ENCODE data around the gene CADPS.

The CADPS gene

DNA sequence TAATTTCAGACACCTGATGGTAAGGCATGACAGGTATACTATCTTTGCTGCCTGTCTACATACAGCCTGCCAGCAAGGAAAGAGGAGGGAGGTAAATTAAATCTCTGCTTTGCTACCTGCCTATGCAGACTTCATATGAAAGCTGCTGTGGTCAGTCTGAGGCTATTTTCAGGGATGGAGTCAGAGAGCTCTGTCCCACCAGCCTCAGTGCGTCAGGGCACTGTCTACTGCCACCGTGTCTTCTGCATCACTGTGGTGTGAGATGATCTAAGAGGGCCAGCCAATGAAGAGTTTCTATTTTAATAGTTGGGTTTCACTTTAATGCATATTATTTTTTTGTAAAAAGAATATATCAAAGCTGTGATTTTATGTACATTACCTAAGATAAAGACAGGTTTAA, 125.6 kb downstream of the CADPS start:
- no peak for DNase-seq (ENCODE audit: low read depth)

DNA sequence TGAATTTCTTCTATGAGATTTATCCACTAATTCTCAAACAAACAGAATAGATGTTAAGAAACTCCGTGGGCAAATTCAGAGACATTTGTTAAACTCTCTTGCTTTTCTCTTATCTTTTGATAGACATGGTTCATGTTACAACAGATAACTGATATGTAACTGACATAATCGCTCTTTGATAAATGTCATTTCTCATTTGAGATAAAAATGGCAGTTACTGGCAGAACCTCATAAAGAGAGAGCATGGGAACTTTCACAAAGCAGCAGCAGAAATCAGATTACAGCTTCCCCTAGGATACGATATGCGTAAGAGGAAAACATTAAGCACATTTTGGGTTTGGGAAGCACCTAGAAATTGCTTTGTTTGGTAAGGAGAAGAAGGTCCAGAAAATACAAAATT, 126.1 kb downstream of the CADPS start:
- no peak for DNase-seq (ENCODE audit: low read depth)

DNA sequence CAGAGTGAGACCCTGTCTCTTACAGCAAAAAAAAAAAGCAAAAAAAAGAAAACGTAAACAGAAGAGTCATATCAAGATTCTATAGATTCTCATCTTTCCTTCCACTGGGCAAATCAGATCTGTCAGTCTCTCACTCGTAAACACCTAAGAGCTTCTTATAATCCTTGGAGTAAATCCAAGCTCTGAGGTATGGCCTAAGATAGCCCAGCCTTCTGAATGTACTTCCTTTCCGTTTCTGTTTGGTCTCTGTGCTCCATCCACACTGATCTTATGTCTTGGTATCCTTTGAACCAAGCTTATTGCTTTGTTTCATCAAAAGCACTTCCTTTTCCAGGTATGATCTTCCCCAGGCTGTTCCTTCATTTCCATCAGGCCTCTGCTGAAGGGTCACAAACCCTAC, 137.8 kb downstream of the CADPS start:
- DNase-seq (ENCODE audit: low read depth), result no peak

DNA sequence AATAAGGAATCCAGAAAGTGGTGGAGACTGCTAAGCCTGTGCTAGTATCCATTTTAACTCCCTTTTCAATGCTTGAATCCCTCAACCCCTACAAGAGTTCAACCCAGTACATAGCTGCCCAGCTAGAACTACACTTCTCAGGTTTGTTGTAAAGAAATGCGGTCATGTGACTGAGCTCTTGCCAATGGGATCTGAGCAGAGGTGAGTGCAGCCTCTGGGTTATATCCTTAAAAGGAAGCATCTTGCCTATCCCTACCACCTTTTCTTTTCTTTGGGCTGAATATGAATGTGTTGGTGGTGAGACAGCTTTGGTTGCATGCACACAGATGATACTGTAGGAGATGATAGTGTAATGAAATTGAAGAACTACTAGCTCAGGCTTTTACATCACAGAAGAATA, 139.7 kb downstream of the CADPS start:
- DNase-seq (ENCODE audit: low read depth), result no peak

DNA sequence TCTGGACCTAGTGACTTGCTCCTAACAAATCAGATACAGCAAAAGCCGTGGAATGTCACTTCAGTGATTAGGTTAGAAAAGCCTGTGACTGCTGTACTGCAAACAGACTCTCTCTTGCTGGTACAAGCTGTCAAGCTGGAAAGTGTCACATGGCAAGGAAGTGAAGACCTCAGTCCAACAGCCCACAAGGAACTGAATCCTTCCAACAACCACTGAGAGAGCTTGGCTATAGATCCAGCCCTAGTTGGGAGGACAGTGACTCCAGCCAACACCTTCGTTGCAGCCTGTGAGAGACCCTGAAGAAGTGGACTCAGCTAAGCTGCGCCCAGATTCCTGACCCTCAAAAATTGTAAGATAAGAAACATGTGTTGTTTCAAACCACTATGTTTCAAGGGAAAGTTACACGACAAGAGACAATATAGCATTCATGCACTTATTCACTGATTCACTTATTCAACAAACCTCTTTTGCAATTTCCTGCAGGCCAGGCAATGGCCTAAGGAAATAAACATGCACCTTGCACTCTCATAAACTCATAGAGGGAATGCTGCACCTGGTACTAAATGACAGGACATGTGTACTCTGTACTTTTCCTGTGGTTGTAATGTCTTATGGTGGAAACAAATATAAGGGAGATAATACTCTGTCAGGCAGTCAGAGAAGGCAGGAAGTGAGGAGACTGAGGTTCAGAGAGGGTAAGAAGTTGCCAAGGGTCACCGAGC, 142.9 kb downstream of the CADPS start:
- no peak for DNase-seq (ENCODE audit: low read depth)

DNA sequence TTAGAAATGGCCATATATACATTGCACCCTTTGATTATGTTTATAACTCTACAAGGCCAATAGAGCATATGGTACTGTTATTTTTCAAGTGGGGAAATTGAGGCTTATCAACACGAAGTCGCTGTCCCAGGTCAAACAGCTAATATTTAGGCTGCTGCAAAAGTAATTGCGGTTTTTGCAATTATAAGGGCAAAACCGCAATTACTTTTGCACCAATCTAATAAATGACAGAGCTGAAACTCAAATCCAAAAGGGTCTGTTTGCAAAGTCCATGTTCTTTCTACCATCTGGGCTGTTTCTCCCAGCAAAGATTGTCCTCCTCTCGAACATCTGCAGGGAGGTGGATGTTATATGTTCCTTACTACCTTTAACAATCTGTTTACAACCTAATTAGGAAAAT, 147.2 kb downstream of the CADPS start:
- DNase-seq (ENCODE audit: low read depth), result no peak

DNA sequence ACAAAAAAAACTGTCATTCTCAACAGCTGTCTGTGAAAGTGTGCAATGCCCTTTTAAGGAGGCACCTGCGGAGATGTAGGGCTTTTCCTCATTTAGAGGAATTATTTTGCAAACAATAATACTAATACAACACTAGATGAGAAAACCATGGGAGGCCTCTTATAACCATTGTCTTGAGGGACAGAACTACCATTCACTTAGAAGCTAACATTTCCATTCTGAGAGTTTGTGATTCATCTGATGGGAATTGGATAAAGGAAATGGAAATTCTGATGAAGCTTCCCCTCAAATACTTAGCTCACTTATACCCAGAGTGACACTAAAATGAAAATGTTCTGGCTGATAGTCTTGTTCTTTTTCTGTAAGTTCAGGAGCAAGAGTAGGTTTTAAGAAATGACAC, 147.7 kb downstream of the CADPS start:
- no peak for DNase-seq (ENCODE audit: low read depth)

DNA sequence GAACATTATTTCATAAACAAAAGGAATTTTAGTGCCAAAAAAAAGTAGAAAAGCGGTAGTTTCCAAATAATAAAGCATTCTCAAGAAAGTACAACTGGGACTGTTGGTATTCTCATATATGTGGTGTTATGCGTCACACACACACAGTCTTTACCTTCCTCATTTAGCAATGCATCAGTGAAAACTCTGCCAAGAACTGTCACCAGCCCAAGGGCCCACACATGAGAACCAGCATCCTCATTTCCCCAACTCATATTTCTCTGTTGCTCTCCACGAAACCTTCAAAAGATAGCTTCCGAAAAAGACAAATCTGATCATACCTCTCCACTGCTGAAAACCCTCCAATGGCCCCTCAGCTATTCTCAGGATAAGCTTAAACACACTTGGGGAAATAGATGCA, 150.7 kb downstream of the CADPS start:
- no peak for DNase-seq (ENCODE audit: low read depth)

DNA sequence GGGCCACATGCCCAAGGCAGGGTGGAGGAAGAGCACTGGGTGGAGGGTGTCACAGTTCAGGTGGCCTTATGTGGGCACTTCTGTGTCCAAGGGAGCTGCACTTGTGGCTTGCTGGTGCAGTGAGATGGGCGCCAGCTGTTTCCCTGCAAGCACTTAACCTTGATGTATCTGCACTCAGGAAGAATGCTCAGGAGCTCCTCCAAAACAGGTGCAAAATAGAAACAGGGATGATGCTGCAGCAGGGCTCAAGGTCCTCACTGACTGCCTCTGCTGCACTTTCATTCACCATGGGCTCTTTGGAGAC, 151.3 kb downstream of the CADPS start:
- no peak for DNase-seq (ENCODE audit: low read depth)

DNA sequence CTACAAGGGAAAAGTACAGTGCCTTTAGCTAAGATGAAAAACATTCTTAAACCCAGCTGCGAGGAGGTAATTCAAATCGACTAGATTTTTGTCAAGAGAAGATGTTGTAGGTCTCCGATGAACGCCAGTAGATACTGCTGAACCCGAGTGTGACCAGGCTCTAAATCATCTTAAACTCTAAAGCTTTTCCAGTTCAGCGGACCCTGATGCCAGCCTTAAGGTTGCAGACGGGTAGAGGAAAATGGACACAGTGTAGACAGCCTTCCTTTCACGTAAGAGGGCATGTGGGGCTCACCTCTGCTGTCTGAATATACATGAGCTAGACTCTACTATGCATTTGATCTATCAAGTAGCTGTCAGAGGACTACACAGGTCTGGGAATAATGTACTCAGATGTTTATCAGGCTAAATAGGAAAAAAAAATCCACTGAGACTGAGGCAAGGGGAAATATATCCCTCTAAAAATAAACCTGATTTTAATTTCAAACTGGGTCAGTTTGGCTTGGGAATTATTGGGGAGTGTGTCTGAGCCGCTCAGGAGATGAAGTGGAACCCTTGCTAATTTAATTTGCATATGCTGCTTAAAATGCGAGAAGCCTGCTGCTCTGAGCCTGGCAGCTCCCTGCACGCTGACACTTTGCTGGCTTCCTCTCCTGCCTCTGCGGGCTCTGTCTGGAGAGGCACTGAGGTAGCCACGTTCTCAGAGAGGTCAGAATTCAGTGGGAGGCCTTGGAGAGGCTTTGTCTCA, 151.9 kb downstream of the CADPS start:
- no peak for DNase-seq (ENCODE audit: low read depth)

DNA sequence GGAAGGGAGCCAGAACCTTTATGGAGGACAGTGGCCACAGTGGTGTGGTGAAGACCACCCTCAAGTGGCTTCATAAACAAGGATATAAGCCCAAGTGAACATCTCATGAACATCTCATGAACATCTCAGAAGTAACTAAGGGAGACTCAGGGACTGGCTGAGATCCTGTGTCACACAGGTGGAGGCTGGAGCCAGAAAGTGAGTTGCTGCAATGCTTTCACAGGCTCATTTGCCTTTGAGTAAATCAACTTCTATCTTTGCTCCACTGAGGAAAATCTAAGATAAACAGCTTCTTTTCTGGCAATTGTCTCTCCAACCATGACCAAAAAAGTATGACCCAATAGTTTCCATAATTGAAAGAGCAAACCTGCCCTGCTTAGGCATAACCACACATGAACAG, 152.9 kb downstream of the CADPS start:
- no peak for DNase-seq (ENCODE audit: low read depth)

DNA sequence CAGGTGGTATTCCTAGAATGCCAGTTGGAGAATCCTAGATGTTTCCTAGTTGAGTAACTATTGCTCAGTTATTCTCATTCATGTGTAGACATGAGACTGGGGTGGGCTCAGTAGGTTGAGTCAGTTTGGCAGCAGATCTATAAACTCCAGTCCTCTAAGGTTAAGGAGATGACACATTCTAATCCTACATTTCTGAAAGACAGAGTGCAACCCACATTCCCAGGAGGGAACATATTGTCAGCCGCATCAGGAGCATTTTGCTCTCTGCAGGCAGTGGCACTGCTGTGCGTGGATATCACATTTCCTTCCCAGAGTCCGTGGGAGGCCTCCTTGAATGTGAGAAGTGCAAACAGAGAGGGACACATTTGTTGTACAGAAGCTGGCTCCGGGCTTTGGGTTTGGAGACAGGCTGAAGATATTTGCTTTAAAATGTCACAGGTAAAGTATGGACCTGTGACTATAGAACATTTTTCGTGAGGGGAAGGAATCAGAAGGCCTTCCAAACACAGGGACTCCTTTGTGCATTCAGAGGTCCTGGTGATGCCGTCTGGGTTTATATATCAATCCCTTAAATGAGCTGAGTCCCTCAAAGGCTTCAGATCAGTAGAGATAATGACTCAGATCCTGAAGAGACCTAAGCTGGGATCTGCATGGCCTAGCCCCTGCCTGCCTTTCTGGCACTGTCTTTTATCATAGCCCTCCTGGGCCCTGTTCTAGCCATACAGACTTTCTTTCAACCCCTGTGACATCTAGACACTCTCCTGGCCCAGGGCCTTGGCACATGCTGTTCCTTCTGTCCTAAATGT, 156.5 kb downstream of the CADPS start:
- DNase-seq (ENCODE audit: low read depth), result no peak

DNA sequence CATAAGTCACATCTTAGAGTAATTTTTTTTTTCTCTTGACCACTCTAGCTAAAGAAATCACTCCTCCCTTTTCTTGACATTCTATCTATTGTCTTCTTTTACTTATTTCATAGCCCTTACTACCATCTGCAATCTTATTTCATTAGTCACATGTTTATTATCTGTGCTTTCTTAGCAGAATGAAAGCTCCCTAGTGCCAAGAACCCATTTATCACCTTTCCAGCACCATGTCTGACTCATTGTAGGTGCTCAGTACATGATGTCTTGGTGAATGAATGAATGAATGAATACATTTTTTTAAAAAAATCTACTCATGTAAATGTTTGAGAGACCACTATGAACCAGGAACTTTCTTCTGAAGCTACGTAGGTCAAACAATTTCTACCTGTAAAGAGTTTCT, 157.2 kb downstream of the CADPS start:
- no peak for DNase-seq (ENCODE audit: low read depth)

DNA sequence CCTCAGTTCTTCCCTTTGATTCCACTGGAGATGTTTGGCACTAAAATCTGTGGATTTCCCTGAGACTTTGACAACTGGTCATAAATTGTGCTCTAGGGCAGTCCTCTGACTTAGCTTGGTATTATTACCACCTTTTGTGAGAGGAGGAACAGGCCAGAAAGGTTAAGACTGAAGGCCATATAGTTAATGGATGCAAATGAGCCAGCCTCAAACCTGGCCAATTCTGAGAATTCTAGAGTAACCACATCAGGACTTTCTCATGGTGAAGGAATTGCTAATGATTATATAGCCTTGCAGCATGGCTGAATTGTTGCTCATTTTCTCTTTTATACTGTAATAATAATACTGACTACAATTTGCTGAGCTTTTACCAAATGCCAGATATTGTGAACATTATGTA, 162.5 kb downstream of the CADPS start:
- DNase-seq (ENCODE audit: low read depth), result no peak

DNA sequence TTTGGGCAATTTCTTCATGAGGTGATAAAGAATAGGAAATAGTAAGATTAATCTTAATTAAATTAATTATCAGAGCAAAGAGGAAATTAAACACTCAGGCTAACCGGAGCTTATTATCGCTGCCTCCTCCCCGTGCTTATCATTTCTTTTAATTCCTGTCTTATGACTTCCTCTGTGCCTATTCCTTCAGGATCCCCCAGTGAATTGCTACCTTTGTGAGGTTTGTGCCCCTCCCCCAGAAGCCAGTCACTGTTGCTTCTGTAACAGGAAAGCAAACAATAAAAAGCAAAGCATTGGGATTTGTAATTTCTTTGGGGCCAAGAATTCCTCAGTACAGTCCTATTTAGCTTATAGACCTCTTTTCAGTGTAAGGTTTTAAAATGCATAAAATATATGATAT, 164.5 kb downstream of the CADPS start:
- no peak for DNase-seq (ENCODE audit: low read depth)

DNA sequence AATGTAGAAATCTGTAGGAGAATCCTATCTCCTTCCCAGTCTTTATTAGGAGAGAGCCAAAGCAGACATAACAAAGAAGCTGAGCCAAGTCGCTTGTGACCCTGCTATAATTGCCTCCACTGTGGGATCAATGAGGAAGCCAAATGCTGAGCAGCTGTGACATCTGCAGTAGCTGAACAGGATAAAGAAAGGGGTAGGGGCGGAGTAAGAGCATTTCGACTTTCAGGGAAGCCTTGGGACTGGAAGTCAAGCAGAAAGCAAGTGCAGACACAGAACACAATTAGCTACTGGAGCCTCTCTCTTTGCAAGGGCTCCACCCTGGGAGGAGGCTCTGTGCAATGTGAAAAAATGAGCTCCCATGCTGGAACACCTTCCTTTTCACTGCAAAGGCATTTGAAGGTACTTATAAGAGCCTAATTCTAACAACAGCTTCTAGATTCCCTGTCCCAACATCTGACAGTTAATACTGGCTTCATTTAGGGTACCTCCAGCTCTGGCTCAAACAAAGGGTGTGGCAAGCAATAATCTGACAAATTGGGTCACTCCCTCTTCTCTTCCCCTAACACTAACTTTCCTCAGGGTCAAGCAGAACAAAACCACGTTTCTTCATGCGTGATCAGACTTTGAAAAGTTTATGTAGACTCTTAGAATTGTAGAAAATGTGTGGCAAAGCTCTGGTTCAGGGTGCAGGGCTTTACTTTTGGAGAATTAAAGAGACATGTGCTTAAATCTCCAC, 166.4 kb downstream of the CADPS start:
- DNase-seq (ENCODE audit: low read depth), result no peak

DNA sequence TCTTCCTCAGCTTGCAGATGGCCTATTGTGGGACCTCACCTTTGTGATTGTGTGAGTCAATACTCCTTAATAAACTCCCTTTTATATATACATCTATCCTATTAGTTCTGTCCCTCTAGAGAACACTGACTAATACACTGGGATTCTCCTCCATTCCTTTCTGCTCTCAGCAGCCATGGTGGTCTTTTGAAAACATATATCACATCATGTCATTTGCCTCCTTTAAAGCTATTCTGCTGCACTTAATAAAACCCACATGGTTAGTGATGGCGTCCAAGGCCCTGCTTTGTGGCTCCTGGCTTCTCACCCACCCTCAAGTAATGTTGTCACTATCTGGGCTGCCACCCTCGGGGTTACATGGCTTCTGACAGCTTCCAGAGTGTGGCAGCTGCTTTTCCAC, 169.5 kb downstream of the CADPS start:
- DNase-seq (ENCODE audit: low read depth), result no peak

DNA sequence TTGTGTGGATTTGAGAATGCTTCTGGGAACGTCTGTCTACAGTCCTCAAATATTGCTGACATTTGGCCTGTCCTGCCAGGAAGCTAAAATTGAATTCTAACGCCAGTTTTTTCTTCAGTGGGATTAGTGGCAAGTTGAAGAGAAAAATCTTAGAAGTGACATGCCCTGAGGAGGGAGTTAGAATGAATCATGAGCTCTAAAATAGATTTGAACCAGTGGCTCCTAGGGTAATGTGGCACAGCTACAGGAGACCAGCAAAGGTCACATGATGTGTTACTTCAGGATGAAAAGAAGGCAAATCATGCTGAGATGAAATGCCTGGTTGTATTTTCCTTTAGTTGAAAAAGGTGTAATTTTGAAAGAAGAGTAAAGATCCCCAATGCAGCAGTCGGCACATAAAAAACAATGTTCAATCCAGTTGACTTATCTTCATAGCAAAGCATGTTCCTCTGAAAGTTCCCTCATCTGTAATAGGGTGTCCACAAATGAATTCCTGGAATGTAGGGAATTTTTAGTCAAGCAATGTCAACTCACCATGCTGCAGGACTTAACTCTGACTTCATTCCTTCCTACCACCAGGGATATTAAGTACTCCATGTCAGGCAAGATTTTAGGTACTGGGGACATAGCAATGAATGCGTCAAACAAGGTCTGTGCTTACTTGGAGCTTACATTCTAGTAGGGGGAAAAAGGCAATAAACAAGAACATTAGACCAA, 171.6 kb downstream of the CADPS start:
- DNase-seq (ENCODE audit: low read depth), result no peak

DNA sequence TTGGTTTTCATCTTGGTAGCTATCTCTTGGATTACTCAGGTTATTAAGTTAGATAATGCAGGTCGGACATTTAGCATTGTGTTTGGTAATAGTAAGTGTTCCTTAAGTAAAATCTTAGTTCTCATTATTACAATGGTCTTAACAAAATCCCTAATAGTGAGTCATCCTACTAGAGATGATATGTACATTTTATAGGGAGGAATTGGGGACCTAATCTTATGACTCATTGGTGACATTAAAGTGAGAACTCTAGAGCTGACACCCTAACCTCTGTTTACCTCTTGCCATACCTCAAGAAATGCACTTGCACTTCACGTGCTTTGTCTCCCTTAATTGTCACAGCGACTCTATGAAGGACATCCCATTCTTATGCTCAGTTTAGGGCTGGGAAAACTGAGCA, 174.9 kb downstream of the CADPS start:
- DNase-seq (ENCODE audit: low read depth), result no peak

DNA sequence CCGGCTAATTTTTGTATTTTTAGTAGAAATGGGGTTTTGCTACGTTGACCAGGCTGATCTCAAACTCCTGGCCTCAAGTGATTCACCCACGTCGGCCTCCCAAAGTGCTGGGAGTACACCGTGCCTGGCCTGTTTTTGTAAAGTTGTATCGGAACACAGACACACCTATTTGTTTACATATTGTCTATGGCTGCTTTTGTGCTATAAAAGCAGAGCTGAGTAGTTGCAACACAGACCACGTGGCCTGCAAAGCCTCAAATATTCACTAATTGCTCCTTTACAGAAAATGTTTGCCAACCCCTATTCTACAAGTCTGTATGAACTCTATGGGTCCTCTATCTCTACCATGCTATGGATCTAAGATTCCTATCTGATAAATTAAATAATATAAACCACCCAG, 175.5 kb downstream of the CADPS start:
- DNase-seq (ENCODE audit: low read depth), result no peak

DNA sequence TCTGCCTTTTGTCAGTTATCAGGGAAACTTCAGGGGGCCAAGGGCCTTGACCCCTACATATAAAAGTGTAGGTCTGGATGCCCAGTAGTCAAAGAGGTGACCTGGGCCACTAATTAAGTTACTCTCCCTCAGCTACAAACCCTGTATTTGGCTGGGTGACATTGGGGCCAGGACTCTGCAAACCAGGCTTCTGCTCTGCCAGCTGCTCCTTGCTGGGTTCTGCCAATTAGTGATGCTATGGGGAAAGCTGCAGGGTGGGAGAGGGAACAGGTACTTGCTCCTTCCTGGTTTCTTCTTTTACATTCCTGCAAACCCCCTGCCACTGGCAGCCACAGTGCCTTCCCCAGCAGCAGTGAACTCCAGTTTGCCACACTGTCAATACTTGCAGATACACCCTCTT, 179.2 kb downstream of the CADPS start:
- DNase-seq (ENCODE audit: low read depth), result no peak

DNA sequence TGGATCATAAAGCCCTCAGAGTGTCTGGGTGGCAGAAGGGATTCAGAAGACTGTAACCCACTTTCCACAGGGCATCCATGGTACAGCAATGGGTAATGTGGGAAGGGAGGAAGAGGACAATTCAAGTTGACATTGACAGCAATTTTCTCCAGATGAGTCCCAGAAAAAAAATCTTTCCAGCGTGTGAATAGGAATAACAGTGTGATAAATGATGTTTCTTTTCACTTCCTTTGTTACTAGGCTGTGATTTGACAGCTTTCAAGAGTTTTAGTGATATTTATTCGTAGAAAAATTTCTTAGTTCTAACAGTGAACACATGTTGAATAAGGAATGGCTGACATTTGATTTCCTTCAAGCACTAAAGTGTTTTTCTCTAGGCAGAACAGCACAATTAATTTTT, 186.4 kb downstream of the CADPS start:
- no peak for DNase-seq (ENCODE audit: low read depth)
